Common myeloid progenitor, CD34-positive (primary cell): ENCODE measurements around the gene SEMA5B.

Experiments used
- CTCF ChIA-PET: fragments of 350-600 bp; sonication (Branson Sonifier 250); formaldehyde crosslinking; loops from one replicate; lab custom pipeline; 2021; ENCODE audit warnings: antibody characterized with exemption; lab: Charles Lee
- POLR2A ChIA-PET: fragments of 350-600 bp; sonication (Branson Sonifier 250); formaldehyde crosslinking; loops from one replicate; lab custom pipeline; 2021; ENCODE audit warnings: antibody characterized with exemption; lab: Charles Lee
- DNase-seq, 3 donors: peaks; one replicate each; pipeline versions ENCODE4 v3.0.0 to v3.0.0-alpha.2; 2013
- H3K27ac ChIP-seq, 2 experiments: 1 replicate in 1 of 2; 2 replicates in 1 of 2; pipeline ENCODE4 v1.7.0; 2013; ENCODE audit warnings: inconsistent platforms in 2 of 2, low read length in 2 of 2, mild to moderate bottlenecking in 2 of 2, low read depth in 1 of 2, moderate library complexity in 1 of 2; ENCODE audit not compliant: severe bottlenecking in 2 of 2, insufficient read depth in 1 of 2, poor library complexity in 1 of 2
- H3K27me3 ChIP-seq, 5 experiments: replicated peaks in 2 of 5; 1 replicate in 3 of 5; 2 replicates in 2 of 5; pipeline versions ENCODE4 v1.6.1 to v1.7.0; 2013; ENCODE audit warnings: low read length in 4 of 5, mild to moderate bottlenecking in 2 of 5, moderate library complexity in 2 of 5, inconsistent platforms in 1 of 5; ENCODE audit not compliant: insufficient read depth in 5 of 5, control insufficient read depth in 4 of 5
- H3K36me3 ChIP-seq, 4 experiments: 1 replicate in 2 of 4; 2 replicates in 2 of 4; pipeline versions ENCODE4 v1.6.1 to v1.7.0; 2013; ENCODE audit warnings: low read length in 3 of 4, control low read depth in 1 of 4, mild to moderate bottlenecking in 1 of 4; ENCODE audit not compliant: control insufficient read depth in 4 of 4, insufficient read depth in 4 of 4
- H3K4me1 ChIP-seq, 4 experiments: 1 replicate in 3 of 4; 2 replicates in 1 of 4; pipeline versions ENCODE4 v1.6.1 to v1.7.1; 2013; ENCODE audit warnings: low read length in 3 of 4, mild to moderate bottlenecking in 3 of 4, control low read depth in 1 of 4, inconsistent platforms in 1 of 4, moderate library complexity in 1 of 4; ENCODE audit not compliant: control insufficient read depth in 4 of 4, insufficient read depth in 4 of 4; ENCODE audit errors: control extremely low read depth in 1 of 4
- H3K4me3 ChIP-seq, 7 experiments: 1 replicate in 4 of 7; 2 replicates in 3 of 7; pipeline versions ENCODE4 v1.5.1 to v1.7.0; 2013; ENCODE audit warnings: mild to moderate bottlenecking in 7 of 7, low read length in 6 of 7, moderate library complexity in 6 of 7, inconsistent platforms in 2 of 7, low read depth in 2 of 7, control low read depth in 1 of 7; ENCODE audit not compliant: insufficient read depth in 4 of 7, control insufficient read depth in 1 of 7; ENCODE audit errors: extremely low read depth in 1 of 7
- H3K9me3 ChIP-seq, 5 experiments: 1 replicate in 4 of 5; 2 replicates in 1 of 5; pipeline versions ENCODE4 v1.6.1 to v1.7.1; 2013; ENCODE audit warnings: low read length in 4 of 5, mild to moderate bottlenecking in 2 of 5, inconsistent platforms in 1 of 5, low read depth in 1 of 5, moderate library complexity in 1 of 5; ENCODE audit not compliant: control insufficient read depth in 4 of 5, insufficient read depth in 2 of 5; ENCODE audit errors: control extremely low read depth in 1 of 5
- WGBS: methylation state at CpG from one replicate; pipeline ENCODE4 v1.1.5; 2013; ENCODE audit not compliant: insufficient coverage; 5-methylcytosine and 5-hydroxymethylcytosine counted together

The SEMA5B gene

GRCh38 chr3:122985539-122985938 lies 42.0 kb downstream of the SEMA5B start:
- ChIA-PET CTCF (no interaction called here), POLR2A (no interaction called here)
- Histone ChIP-seq H3K27ac (no peak overlapping the region), H3K36me3 (no peaks in the 10 kb centered on the region), H3K4me3 (no peak overlapping the region), H3K4me1 (peaks cover 0 to 16% (median 14%) of the 10 kb centered on the region in 4 experiments), H3K9me3 (no peaks in the 10 kb centered on the region), H3K27me3 (peaks cover 0 to 40% (median 16%) of the 10 kb centered on the region in 5 experiments)
- WGBS = 80% methylated on average over 2 of the region's 4 CpGs
- no peak for DNase-seq

- no peaks in the 10 kb centered on the region for H3K9me3 ChIP-seq
- no CpG with 5 or more reads among the region's 3 CpGs for WGBS
- peaks cover 0 to 16% (median 14%) of the 10 kb centered on the region in 4 experiments for H3K4me1 ChIP-seq
- ChIA-PET POLR2A (no interaction called here), CTCF (no interaction called here)
- H3K4me3 ChIP-seq = no peak overlapping the region
- no peak overlapping the region for H3K27ac ChIP-seq
- peaks cover 0 to 32% (median 11%) of the 10 kb centered on the region in 5 experiments for H3K27me3 ChIP-seq
- no peak for DNase-seq
- no peaks in the 10 kb centered on the region for H3K36me3 ChIP-seq
These were observed 42.9 kb downstream of the SEMA5B start for GRCh38 chr3:122984650-122985049.

- DNase-seq = no peak
- peaks cover 0 to 26% (median 8%) of the 10 kb centered on the region in 5 experiments for H3K27me3 ChIP-seq
- CTCF ChIA-PET = interaction anchor here (1.1 kb wide), 1 partner anchor 44 kb away, joined by 4 read pairs; no protein-coding TSS in a partner anchor
- H3K4me1 ChIP-seq = peaks cover 0 to 16% (median 14%) of the 10 kb centered on the region in 4 experiments
- 92% methylated on average over 9 of the region's 11 CpGs for WGBS
- no peaks in the 10 kb centered on the region for H3K9me3 ChIP-seq
- H3K27ac ChIP-seq = no peak overlapping the region
- H3K36me3 ChIP-seq = no peaks in the 10 kb centered on the region
- POLR2A ChIA-PET = no interaction called here
- no peak overlapping the region for H3K4me3 ChIP-seq
These were observed 43.6 kb downstream of the SEMA5B start for GRCh38 chr3:122984007-122984406.

GRCh38 chr3:122982216-122983185 lies 45.1 kb downstream of the SEMA5B start:
- no peaks in the 10 kb centered on the region for H3K9me3 ChIP-seq
- H3K27me3 ChIP-seq = peaks cover 0 to 20% (median 3%) of the 10 kb centered on the region in 5 experiments
- CTCF ChIA-PET = interaction anchor here (1.1 kb wide), 1 partner anchor 46 kb away, joined by 4 read pairs; no protein-coding TSS in a partner anchor
- no peak overlapping the region for H3K4me3 ChIP-seq
- WGBS = 99% methylated on average over 14 of the region's 15 CpGs
- no peak for DNase-seq
- no peaks in the 10 kb centered on the region for H3K36me3 ChIP-seq
- H3K4me1 ChIP-seq = peaks cover 0 to 5% (median 2%) of the 10 kb centered on the region in 4 experiments
- POLR2A ChIA-PET = no interaction called here
- H3K27ac ChIP-seq = no peak overlapping the region

GRCh38 chr3:122979211-122979610 lies 48.4 kb downstream of the SEMA5B start:
- DNase-seq = no peak
- H3K27ac ChIP-seq = no peak overlapping the region
- H3K4me1 ChIP-seq = peaks cover 0 to 22% (median 20%) of the 10 kb centered on the region in 4 experiments
- H3K9me3 ChIP-seq = no peaks in the 10 kb centered on the region
- H3K36me3 ChIP-seq = no peaks in the 10 kb centered on the region
- POLR2A ChIA-PET = no interaction called here
- H3K27me3 ChIP-seq = peaks cover 0 to 4% (median 3%) of the 10 kb centered on the region in 5 experiments
- 92% methylated on average over 8 of the region's 8 CpGs for WGBS
- CTCF ChIA-PET = interaction anchor here (1.1 kb wide), 1 partner anchor 49 kb away, joined by 3 read pairs; the partner anchor contains the start of gene SEMA5B
- no peak overlapping the region for H3K4me3 ChIP-seq

- ChIA-PET POLR2A (no interaction called here), CTCF (interaction anchor here (1.1 to 1.4 kb wide), 2 partner anchors 23 to 49 kb away, joined by 3 read pairs; partner anchors contain the start of gene SEMA5B)
- peaks cover 0 to 27% (median 24%) of the 10 kb centered on the region in 4 experiments for H3K4me1 ChIP-seq
- H3K9me3 ChIP-seq = no peaks in the 10 kb centered on the region
- no peak overlapping the region for H3K27ac ChIP-seq
- DNase-seq = no peak
- no peaks in the 10 kb centered on the region for H3K36me3 ChIP-seq
- 99% methylated on average over 5 of the region's 6 CpGs for WGBS
- no peak overlapping the region for H3K4me3 ChIP-seq
- peaks cover 0 to 3% (median 0%) of the 10 kb centered on the region in 5 experiments for H3K27me3 ChIP-seq
These were observed 49.0 kb downstream of the SEMA5B start for GRCh38 chr3:122978569-122978968.
